K562 (cell line): ENCODE data around the gene SEMA3F.

ENCODE experiments used
- CTCF ChIP-seq, 3 experiments: IDR thresholded peaks in 2 of 3; conservative IDR thresholded peaks in 1 of 3; 2 replicates each; pipeline ENCODE4 v1.5.1; 2011 to 2012; ENCODE audit warnings: low read length in 3 of 3, mild to moderate bottlenecking in 3 of 3, control low read depth in 2 of 3, improper control_type of control experiment in 1 of 3, inconsistent platforms in 1 of 3, low read depth in 1 of 3, mixed read lengths in 1 of 3, moderate library complexity in 1 of 3; ENCODE audit not compliant: insufficient read depth in 2 of 3
- FOXJ3 ChIP-seq: sonication (generic); formaldehyde crosslinking; IDR thresholded peaks from 2 replicates; pipeline ENCODE4 v1.4.0; 2020; ENCODE audit warnings: mild to moderate bottlenecking, missing genetic modification reagents
- FOXK2 ChIP-seq, 2 experiments: fragments of 450-650 bp; IDR thresholded peaks in 1 of 2; conservative IDR thresholded peaks in 1 of 2; 2 replicates each; pipeline ENCODE4 v1.6.1; 2016; ENCODE audit warnings: low read depth in 2 of 2, mild to moderate bottlenecking in 1 of 2
- MBD2 ChIP-seq: sonication (generic); IDR thresholded peaks from 2 replicates; pipeline ENCODE4 v1.6.1; 2016; ENCODE audit warnings: low read depth, borderline replicate concordance
- NFE2 ChIP-seq: IDR thresholded peaks from 2 replicates; pipeline ENCODE4 v1.6.1; 2014; ENCODE audit warnings: antibody characterized with exemption, low read depth
- POLR2B ChIP-seq: fragments of 450-650 bp; IDR thresholded peaks from 2 replicates; pipeline ENCODE4 v1.6.1; 2018; ENCODE audit warnings: low read depth; ENCODE audit not compliant: partially characterized antibody

- TF ChIP-seq MBD2, result no peak
- TF ChIP-seq NFE2, result no peak
- TF ChIP-seq FOXJ3, result no peak
- TF ChIP-seq CTCF (IDR thresholded peaks at IDR 0.05 in 2 of 3, conservative IDR thresholded peaks at IDR 0.05 in 1 of 3; ENCODE audit: insufficient read depth in 2 of 3, low read depth in 1 of 3, low read length in 3 of 3), result no peak
- TF ChIP-seq FOXK2 (conservative IDR thresholded peaks at IDR 0.05 in 1 of 2, IDR thresholded peaks at IDR 0.05 in 1 of 2; ENCODE audit: low read depth in 2 of 2), result no peak
- TF ChIP-seq POLR2B, result no peak
Observed at GRCh38 chr3:50214824-50215223, 59.7 kb downstream of the SEMA3F start.
